ENCODE results near the gene THRB.

Gene THRB

DNA sequence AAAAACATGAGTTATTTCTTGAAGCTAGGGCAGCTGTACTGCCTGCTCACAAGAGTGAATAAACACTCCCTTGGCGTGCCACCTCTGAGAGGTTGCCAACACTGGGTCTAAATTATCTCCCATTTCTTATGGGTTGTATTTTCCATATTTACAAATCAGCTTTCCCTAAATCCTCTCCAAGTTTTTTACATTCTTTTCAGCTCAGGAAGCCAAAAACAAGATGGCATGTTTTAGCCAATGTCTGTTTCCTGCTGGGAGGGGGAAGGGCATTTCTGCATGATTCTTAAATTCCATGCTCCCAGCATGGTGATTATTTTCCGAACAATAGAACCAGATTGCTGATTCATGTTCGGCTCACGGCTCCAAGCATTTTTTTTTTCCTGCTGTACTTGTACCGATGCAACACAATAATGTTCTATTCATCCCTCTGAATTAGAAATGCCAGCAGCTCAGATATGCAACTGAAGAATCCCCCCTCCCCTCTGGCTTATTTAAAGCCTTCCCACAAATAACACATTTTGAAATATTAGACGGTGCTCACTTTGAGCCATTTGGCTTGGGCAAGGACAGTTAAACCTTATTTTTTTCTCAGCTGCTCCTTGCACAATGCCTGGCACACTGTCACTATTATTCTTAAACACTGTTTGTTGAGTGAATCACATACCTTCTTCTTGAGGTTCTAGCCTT, 252.5 kb downstream of the THRB start:
- H3K4me3 ChIP-seq (ENCODE audit: low read depth, low read length): no peak overlapping the region
- no peaks in the 10 kb centered on the region for H3K27me3 ChIP-seq
- no peaks in the 10 kb centered on the region for H3K4me1 ChIP-seq
- TF ChIP-seq, protein P1, sequence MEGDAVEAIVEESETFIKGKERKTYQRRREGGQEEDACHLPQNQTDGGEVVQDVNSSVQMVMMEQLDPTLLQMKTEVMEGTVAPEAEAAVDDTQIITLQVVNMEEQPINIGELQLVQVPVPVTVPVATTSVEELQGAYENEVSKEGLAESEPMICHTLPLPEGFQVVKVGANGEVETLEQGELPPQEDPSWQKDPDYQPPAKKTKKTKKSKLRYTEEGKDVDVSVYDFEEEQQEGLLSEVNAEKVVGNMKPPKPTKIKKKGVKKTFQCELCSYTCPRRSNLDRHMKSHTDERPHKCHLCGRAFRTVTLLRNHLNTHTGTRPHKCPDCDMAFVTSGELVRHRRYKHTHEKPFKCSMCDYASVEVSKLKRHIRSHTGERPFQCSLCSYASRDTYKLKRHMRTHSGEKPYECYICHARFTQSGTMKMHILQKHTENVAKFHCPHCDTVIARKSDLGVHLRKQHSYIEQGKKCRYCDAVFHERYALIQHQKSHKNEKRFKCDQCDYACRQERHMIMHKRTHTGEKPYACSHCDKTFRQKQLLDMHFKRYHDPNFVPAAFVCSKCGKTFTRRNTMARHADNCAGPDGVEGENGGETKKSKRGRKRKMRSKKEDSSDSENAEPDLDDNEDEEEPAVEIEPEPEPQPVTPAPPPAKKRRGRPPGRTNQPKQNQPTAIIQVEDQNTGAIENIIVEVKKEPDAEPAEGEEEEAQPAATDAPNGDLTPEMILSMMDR (IDR thresholded peaks at IDR 0.05; ENCODE audit: low read depth, low read length): no peak
- no peaks in the 10 kb centered on the region for H3K9me3 ChIP-seq
- DNase-seq: no peak
- no peaks in the 10 kb centered on the region for H3K36me3 ChIP-seq

GRCh38 chr3:24240306-24240705, 254.3 kb downstream of the THRB start:
- Histone ChIP-seq H3K4me1 (no peaks in the 10 kb centered on the region), H3K4me3 (ENCODE audit: low read depth, low read length) (no peak overlapping the region), H3K36me3 (no peaks in the 10 kb centered on the region), H3K27me3 (no peaks in the 10 kb centered on the region), H3K9me3 (no peaks in the 10 kb centered on the region)
- TF ChIP-seq, protein P1 (IDR thresholded peaks at IDR 0.05; ENCODE audit: low read depth, low read length): no peak
- DNase-seq: no peak

GRCh38 chr3:24237971-24238706, 256.5 kb downstream of the THRB start:
- no peaks in the 10 kb centered on the region for H3K36me3 ChIP-seq
- DNase-seq: peak; percentile 40
- TF ChIP-seq, protein P1 (IDR thresholded peaks at IDR 0.05; ENCODE audit: low read depth, low read length): peak; percentile 60
- no peaks in the 10 kb centered on the region for H3K27me3 ChIP-seq
- H3K9me3 ChIP-seq: no peaks in the 10 kb centered on the region
- H3K4me3 ChIP-seq (ENCODE audit: low read depth, low read length): no peak overlapping the region
- no peaks in the 10 kb centered on the region for H3K4me1 ChIP-seq

- Histone ChIP-seq H3K4me3 (ENCODE audit: low read depth, low read length) (no peak overlapping the region), H3K36me3 (no peaks in the 10 kb centered on the region), H3K9me3 (no peaks in the 10 kb centered on the region), H3K27me3 (no peaks in the 10 kb centered on the region), H3K4me1 (no peaks in the 10 kb centered on the region)
- TF ChIP-seq, protein P1 (IDR thresholded peaks at IDR 0.05; ENCODE audit: low read depth, low read length): no peak
- no peak for DNase-seq
Observed at GRCh38 chr3:24235121-24235520, 259.5 kb downstream of the THRB start.

GRCh38 chr3:24232784-24233183, 261.9 kb downstream of the THRB start:
- no peak for DNase-seq
- no peaks in the 10 kb centered on the region for H3K27me3 ChIP-seq
- TF ChIP-seq, protein P1 (IDR thresholded peaks at IDR 0.05; ENCODE audit: low read depth, low read length): no peak
- no peaks in the 10 kb centered on the region for H3K36me3 ChIP-seq
- no peaks in the 10 kb centered on the region for H3K9me3 ChIP-seq
- H3K4me3 ChIP-seq (ENCODE audit: low read depth, low read length): no peak overlapping the region
- no peaks in the 10 kb centered on the region for H3K4me1 ChIP-seq

Data from BE2C (cell line).